ENCODE results near the gene TEX51. TPM values are rescaled to one million over a fixed set of nuclear protein-coding genes. Genes with fewer than 3 reads are reported as not detected.

Gene TEX51
- total RNA-seq, 1 experiment from 2014 or later = not detected

GRCh38 chr2:126850940-126851339 is 47.8 kb upstream of the TEX51 start:
- ChIA-PET POLR2A (no interaction called here), CTCF (no interaction called here), RAD21 (ENCODE audit: low non-redundant PET in 1 of 2, low total read pairs in 2 of 2, uncharacterized antibody in 2 of 2, unreplicated experiment in 2 of 2) (no interaction called here)
- Histone ChIP-seq H4K20me1 (ENCODE audit: insufficient read depth) (no peaks in the 10 kb centered on the region), H2AFZ (ENCODE audit: low read depth, low read length, poor library complexity, severe bottlenecking) (no peak overlapping the region), H3K9me3 (ENCODE audit: control insufficient read depth in 1 of 2, insufficient read depth in 1 of 2, low read depth in 1 of 2, low read length in 2 of 2) (no peaks in the 10 kb centered on the region), H3K27ac (ENCODE audit: low read depth, low read length) (no peak overlapping the region), H3K27me3 (ENCODE audit: insufficient read depth, low read length) (peaks cover 32% of the 10 kb centered on the region), H3K4me2 (ENCODE audit: low read length) (no peak overlapping the region), H3K4me1 (ENCODE audit: control insufficient read depth in 1 of 2, insufficient read depth in 2 of 2, low read length in 2 of 2) (no peaks in the 10 kb centered on the region), H3K9ac (ENCODE audit: low read length) (no peak overlapping the region), H3K9me2 (ENCODE audit: insufficient read depth) (no peaks in the 10 kb centered on the region), H3K4me3 (replicated peaks in 1 of 2; ENCODE audit: low read depth in 1 of 2, low read length in 2 of 2) (no peak overlapping the region), H3K79me2 (ENCODE audit: insufficient read depth, low read length) (no peaks in the 10 kb centered on the region), H3K36me3 (ENCODE audit: control insufficient read depth in 1 of 2, insufficient read depth in 2 of 2, low read length in 2 of 2) (no peaks in the 10 kb centered on the region)
- TF ChIP-seq FOSL1 (IDR thresholded peaks at IDR 0.05; ENCODE audit: low read depth) = no peak
- no peak for TF ChIP-seq TCF7L2 (IDR thresholded peaks at IDR 0.05; ENCODE audit: borderline replicate concordance, extremely low read depth, insufficient read depth, insufficient read length)
- no peak for TF ChIP-seq RAD21 (IDR thresholded peaks at IDR 0.05; ENCODE audit: low read depth)
- no peak for TF ChIP-seq REST (IDR thresholded peaks at IDR 0.05; ENCODE audit: low read depth)
- intact Hi-C loops (cut with micrococcal nuclease) = no loop called here
- DNase-seq (ENCODE audit: low read depth, low spot score) = no peak
- no peak for ATAC-seq
- BruUV-seq (replicated peaks) = no TSS peak

GRCh38 chr2:126851756-126852155 is 46.9 kb upstream of the TEX51 start:
- Histone ChIP-seq H3K79me2 (ENCODE audit: insufficient read depth, low read length) (no peaks in the 10 kb centered on the region), H3K9ac (ENCODE audit: low read length) (no peak overlapping the region), H3K27ac (ENCODE audit: low read depth, low read length) (no peak overlapping the region), H3K9me3 (ENCODE audit: control insufficient read depth in 1 of 2, insufficient read depth in 1 of 2, low read depth in 1 of 2, low read length in 2 of 2) (no peaks in the 10 kb centered on the region), H3K4me2 (ENCODE audit: low read length) (no peak overlapping the region), H3K36me3 (ENCODE audit: control insufficient read depth in 1 of 2, insufficient read depth in 2 of 2, low read length in 2 of 2) (no peaks in the 10 kb centered on the region), H4K20me1 (ENCODE audit: insufficient read depth) (no peaks in the 10 kb centered on the region), H3K9me2 (ENCODE audit: insufficient read depth) (no peaks in the 10 kb centered on the region), H3K4me3 (replicated peaks in 1 of 2; ENCODE audit: low read depth in 1 of 2, low read length in 2 of 2) (no peak overlapping the region), H3K27me3 (ENCODE audit: insufficient read depth, low read length) (peaks cover 40% of the 10 kb centered on the region), H3K4me1 (ENCODE audit: control insufficient read depth in 1 of 2, insufficient read depth in 2 of 2, low read length in 2 of 2) (no peaks in the 10 kb centered on the region), H2AFZ (ENCODE audit: low read depth, low read length, poor library complexity, severe bottlenecking) (no peak overlapping the region)
- RAD21 ChIA-PET (ENCODE audit: low non-redundant PET in 1 of 2, low total read pairs in 2 of 2, uncharacterized antibody in 2 of 2, unreplicated experiment in 2 of 2) = no interaction called here
- POLR2A ChIA-PET = no interaction called here
- no peak for DNase-seq (ENCODE audit: low read depth, low spot score)
- no peak for ATAC-seq
- CTCF ChIA-PET = no interaction called here
- intact Hi-C loops (cut with micrococcal nuclease) = no loop called here
- BruUV-seq (replicated peaks) = no TSS peak
- no peak for TF ChIP-seq EZH2 (IDR thresholded peaks at IDR 0.05)
- no peak for TF ChIP-seq MAX (IDR thresholded peaks at IDR 0.05)
- TF ChIP-seq EGR1 (IDR thresholded peaks at IDR 0.05; ENCODE audit: low read depth) = no peak
- no peak for TF ChIP-seq CBX3 (IDR thresholded peaks at IDR 0.05; ENCODE audit: low read depth)
- TF ChIP-seq YY1 (IDR thresholded peaks at IDR 0.05; ENCODE audit: extremely low read depth, insufficient replicate concordance, low read depth, low read length) = no peak
- TF ChIP-seq JUND (IDR thresholded peaks at IDR 0.05) = no peak
- TF ChIP-seq SIN3A (IDR thresholded peaks at IDR 0.05; ENCODE audit: low read depth) = no peak
- TF ChIP-seq CEBPB (IDR thresholded peaks at IDR 0.05; ENCODE audit: low read depth) = no peak
- no peak for TF ChIP-seq ATF3 (IDR thresholded peaks at IDR 0.05)
- no peak for TF ChIP-seq ZBTB33 (IDR thresholded peaks at IDR 0.05; ENCODE audit: extremely low read depth, insufficient replicate concordance, low read length)
- TF ChIP-seq POLR2AphosphoS5 (IDR thresholded peaks at IDR 0.05; ENCODE audit: low read depth, low read length) = no peak
- no peak for TF ChIP-seq ZNF274 (IDR thresholded peaks at IDR 0.05; ENCODE audit: low read depth, low read length)
- TF ChIP-seq TCF7L2 (IDR thresholded peaks at IDR 0.05; ENCODE audit: borderline replicate concordance, extremely low read depth, insufficient read depth, insufficient read length) = no peak
- no peak for TF ChIP-seq EZH2phosphoT487 (IDR thresholded peaks at IDR 0.05; ENCODE audit: borderline replicate concordance)

Data from HCT116 (cell line).